COR-L47 (cell line): ENCODE results near the gene PIAS4.

Experiments used
- DNase-seq: peaks from one replicate; lab custom pipeline; 2025; lab: John Stamatoyannopoulos, UW

PIAS4 gene

GRCh38 chr19:4077800-4078684 lies 70.5 kb downstream of the PIAS4 start:
- DNase-seq, result no peak

- DNase-seq, result no peak
Measured at GRCh38 chr19:4080473-4080872, 72.9 kb downstream of the PIAS4 start.

- no peak for DNase-seq
Measured at GRCh38 chr19:4081441-4082129, 74.0 kb downstream of the PIAS4 start.

GRCh38 chr19:4082172-4082571 lies 74.6 kb downstream of the PIAS4 start:
- no peak for DNase-seq

- DNase-seq, result no peak
Measured at GRCh38 chr19:4083677-4084546, 76.4 kb downstream of the PIAS4 start.

GRCh38 chr19:4084547-4084877 lies 77.0 kb downstream of the PIAS4 start:
- no peak for DNase-seq

- DNase-seq, result no peak
Measured at GRCh38 chr19:4086411-4086867, 78.9 kb downstream of the PIAS4 start.

GRCh38 chr19:4087787-4088679 lies 80.5 kb downstream of the PIAS4 start:
- no peak for DNase-seq

GRCh38 chr19:4088975-4089374 lies 81.4 kb downstream of the PIAS4 start:
- DNase-seq, result no peak
